ENCODE data around the gene ZNF48.

ZNF48 gene

GRCh38 chr16:30395155-30395991 is at the start of gene ZNF48:
Gene ZNF48 (plus strand): TSS chr16:30395420. CDS start chr16:30395795, 375 bp downstream.
- ATAC-seq (peak; percentile 75), DNase-seq (ENCODE audit: low spot score in 2 of 2) (peak; percentile 53 to 82)
- H3K36me3 Mint-ChIP-seq = peaks cover 35% of the 10 kb centered on the region
- peak within 1 kb of the TSS; percentile 83 for H3K4me3 Mint-ChIP-seq
- H3K27ac Mint-ChIP-seq = peak within 1 kb of the TSS; percentile 93
- peaks cover 45% of the 10 kb centered on the region for H3K4me1 Mint-ChIP-seq
- H3K9me3 Mint-ChIP-seq = no peaks in the 10 kb centered on the region

GRCh38 chr16:30346286-30346685 is 48.9 kb upstream of the ZNF48 start:
- Mint-ChIP-seq H3K36me3 (peaks cover 26% of the 10 kb centered on the region), H3K27ac (no peak overlapping the region), H3K4me1 (peaks cover 26% of the 10 kb centered on the region), H3K9me3 (no peaks in the 10 kb centered on the region), H3K4me3 (no peak overlapping the region)
- DNase-seq (ENCODE audit: low spot score in 2 of 2) (no peak), ATAC-seq (no peak)

GRCh38 chr16:30348113-30348512 is 47.1 kb upstream of the ZNF48 start:
- Mint-ChIP-seq H3K9me3 (no peaks in the 10 kb centered on the region), H3K27ac (peak overlapping the region; percentile 48), H3K4me3 (no peak overlapping the region)

GRCh38 chr16:30348929-30349328 is 46.3 kb upstream of the ZNF48 start:
- Mint-ChIP-seq H3K9me3 (no peaks in the 10 kb centered on the region), H3K4me3 (no peak overlapping the region), H3K36me3 (peaks cover 52% of the 10 kb centered on the region), H3K27ac (peak overlapping the region; percentile 97), H3K4me1 (peaks cover 52% of the 10 kb centered on the region)
- DNase-seq (ENCODE audit: low spot score in 2 of 2) (no peak), ATAC-seq (no peak)

More at GRCh38 chr16:30348113-30348512, 47.1 kb upstream of the ZNF48 start:
- Mint-ChIP-seq H3K4me1 (peaks cover 44% of the 10 kb centered on the region), H3K36me3 (peaks cover 44% of the 10 kb centered on the region)
- ATAC-seq (no peak), DNase-seq (ENCODE audit: low spot score in 2 of 2) (no peak)

GRCh38 chr16:30349675-30350074 is 45.5 kb upstream of the ZNF48 start:
- peaks cover 60% of the 10 kb centered on the region for H3K4me1 Mint-ChIP-seq
- H3K27ac Mint-ChIP-seq = peak overlapping the region; percentile 97
- no peaks in the 10 kb centered on the region for H3K9me3 Mint-ChIP-seq
- H3K36me3 Mint-ChIP-seq = peaks cover 60% of the 10 kb centered on the region
- no peak for ATAC-seq
- DNase-seq (ENCODE audit: low spot score in 2 of 2) = no peak
- peak overlapping the region; percentile 42 for H3K4me3 Mint-ChIP-seq

- H3K27ac Mint-ChIP-seq = peak overlapping the region; percentile 97
- peaks cover 64% of the 10 kb centered on the region for H3K4me1 Mint-ChIP-seq
- H3K36me3 Mint-ChIP-seq = peaks cover 66% of the 10 kb centered on the region
- no peaks in the 10 kb centered on the region for H3K9me3 Mint-ChIP-seq
- DNase-seq (ENCODE audit: low spot score in 2 of 2) = peak in 1 of 2 donors; percentile 77
- peak overlapping the region; percentile 42 for H3K4me3 Mint-ChIP-seq
- peak; percentile 93 for ATAC-seq
Measured at GRCh38 chr16:30350134-30350871, 44.9 kb upstream of the ZNF48 start.

GRCh38 chr16:30351001-30351441 is 44.2 kb upstream of the ZNF48 start:
- ATAC-seq (no peak), DNase-seq (ENCODE audit: low spot score in 2 of 2) (no peak)
- Mint-ChIP-seq H3K4me1 (peaks cover 71% of the 10 kb centered on the region), H3K9me3 (no peaks in the 10 kb centered on the region), H3K27ac (peak overlapping the region; percentile 97), H3K4me3 (peak overlapping the region; percentile 42), H3K36me3 (peaks cover 73% of the 10 kb centered on the region)

GRCh38 chr16:30351586-30352419 is 43.4 kb upstream of the ZNF48 start:
- Mint-ChIP-seq H3K9me3 (no peaks in the 10 kb centered on the region), H3K4me3 (peak overlapping the region; percentile 42), H3K27ac (peak overlapping the region; percentile 97), H3K36me3 (peaks cover 78% of the 10 kb centered on the region), H3K4me1 (peaks cover 79% of the 10 kb centered on the region)
- ATAC-seq = no peak
- no peak for DNase-seq (ENCODE audit: low spot score in 2 of 2)

- Mint-ChIP-seq H3K9me3 (no peaks in the 10 kb centered on the region), H3K27ac (peak overlapping the region; percentile 97), H3K36me3 (peaks cover 84% of the 10 kb centered on the region), H3K4me1 (peaks cover 87% of the 10 kb centered on the region), H3K4me3 (peak overlapping the region; percentile 42)
- DNase-seq (ENCODE audit: low spot score in 2 of 2) (no peak), ATAC-seq (no peak)
Measured at GRCh38 chr16:30352488-30353401, 42.5 kb upstream of the ZNF48 start.

- Mint-ChIP-seq H3K36me3 (peaks cover 85% of the 10 kb centered on the region), H3K4me1 (peaks cover 87% of the 10 kb centered on the region), H3K9me3 (no peaks in the 10 kb centered on the region), H3K27ac (peak overlapping the region; percentile 97), H3K4me3 (peak overlapping the region; percentile 93)
- ATAC-seq = no peak
- DNase-seq (ENCODE audit: low spot score in 2 of 2) = no peak
Measured at GRCh38 chr16:30353438-30354129, 41.6 kb upstream of the ZNF48 start.

- ATAC-seq = peak; percentile 17
- Mint-ChIP-seq H3K9me3 (no peaks in the 10 kb centered on the region), H3K4me3 (peak overlapping the region; percentile 93), H3K36me3 (peaks cover 84% of the 10 kb centered on the region), H3K27ac (peak overlapping the region; percentile 97), H3K4me1 (peaks cover 78% of the 10 kb centered on the region)
- no peak for DNase-seq (ENCODE audit: low spot score in 2 of 2)
Measured at GRCh38 chr16:30354423-30355143, 40.6 kb upstream of the ZNF48 start.

- Mint-ChIP-seq H3K36me3 (peaks cover 84% of the 10 kb centered on the region), H3K4me1 (peaks cover 75% of the 10 kb centered on the region), H3K27ac (peak within 1 kb of the TSS; percentile 97), H3K4me3 (peak within 1 kb of the TSS; percentile 93), H3K9me3 (no peaks in the 10 kb centered on the region)
- ATAC-seq (peak; percentile 71), DNase-seq (ENCODE audit: low spot score in 2 of 2) (peak; percentile 78 to 93)
Measured at GRCh38 chr16:30355144-30355953, 39.9 kb upstream of the ZNF48 start, which contains the start of gene CD2BP2. Gene CD2BP2 (minus strand): TSS chr16:30355308. CDS start chr16:30354681, 627 bp downstream.

All from stimulated activated effector memory CD8-positive, alpha-beta T cell treated with anti-CD3 and anti-CD28 coated beads, Interleukin-12 subunit alpha, Interleukin-12 subunit beta, amount 100 ng/mL, for 72 hours (primary cell).